Measurements from ENCODE around the gene FGD6.

The FGD6 gene

DNA sequence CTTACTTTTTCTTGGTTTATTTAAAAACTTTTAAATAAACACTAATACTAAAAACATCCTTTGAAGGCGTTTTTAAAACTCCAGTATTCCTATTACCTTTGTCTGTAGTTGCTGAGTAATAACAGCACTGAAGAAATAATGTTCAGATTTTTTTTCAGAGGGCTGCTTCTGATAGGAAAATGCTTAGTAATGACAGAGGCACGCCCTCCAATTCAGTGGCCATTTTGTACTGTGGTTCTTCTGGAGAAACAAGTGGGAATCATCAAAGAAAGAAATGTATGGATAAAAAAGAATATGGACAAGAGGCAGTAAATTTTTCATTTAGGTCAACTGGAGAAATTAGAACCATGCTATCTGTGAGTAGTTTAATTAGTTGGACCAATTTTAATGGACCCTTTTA, 13.9 kb upstream of the FGD6 start:
- DNase-seq: no peak

DNA sequence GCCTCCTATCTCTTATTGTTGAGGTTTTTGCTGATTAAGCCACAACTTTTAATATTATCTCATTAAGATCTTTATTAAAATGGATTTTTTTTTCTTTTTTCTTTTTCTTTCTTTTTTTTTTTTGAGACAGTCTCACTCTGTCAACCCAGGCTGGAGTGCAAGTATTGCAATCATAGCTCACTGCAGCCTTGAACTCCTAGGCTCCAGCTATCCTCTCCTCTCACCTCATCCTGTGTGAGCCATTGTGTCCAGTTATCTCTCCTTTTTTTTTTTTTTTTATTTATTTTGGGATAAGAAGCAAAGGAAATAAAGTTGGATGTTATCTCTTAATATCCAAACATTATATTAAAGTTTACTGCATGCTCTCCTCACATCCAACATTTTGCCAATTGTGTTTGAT, 13.0 kb upstream of the FGD6 start:
- no peak for DNase-seq

DNA sequence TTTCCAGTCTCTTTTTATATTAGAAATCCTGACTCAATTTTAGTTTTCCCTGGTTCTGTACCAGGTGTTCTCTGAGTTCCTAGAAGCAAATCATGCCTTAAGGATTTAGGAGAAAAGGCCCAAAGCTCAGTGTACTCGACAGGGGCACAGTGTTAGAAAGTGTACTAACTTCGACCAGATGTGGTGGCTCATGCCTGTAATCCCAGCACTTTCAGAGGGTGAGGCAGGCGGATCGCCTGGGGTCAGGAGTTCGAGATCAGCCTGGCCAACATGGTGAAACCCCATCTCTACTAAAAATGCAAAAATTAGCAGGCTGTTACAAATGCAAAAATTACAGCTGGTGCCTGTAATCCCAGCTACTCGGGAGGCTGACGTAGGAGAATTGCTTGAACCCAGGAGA, 12.4 kb upstream of the FGD6 start:
- DNase-seq: no peak

DNA sequence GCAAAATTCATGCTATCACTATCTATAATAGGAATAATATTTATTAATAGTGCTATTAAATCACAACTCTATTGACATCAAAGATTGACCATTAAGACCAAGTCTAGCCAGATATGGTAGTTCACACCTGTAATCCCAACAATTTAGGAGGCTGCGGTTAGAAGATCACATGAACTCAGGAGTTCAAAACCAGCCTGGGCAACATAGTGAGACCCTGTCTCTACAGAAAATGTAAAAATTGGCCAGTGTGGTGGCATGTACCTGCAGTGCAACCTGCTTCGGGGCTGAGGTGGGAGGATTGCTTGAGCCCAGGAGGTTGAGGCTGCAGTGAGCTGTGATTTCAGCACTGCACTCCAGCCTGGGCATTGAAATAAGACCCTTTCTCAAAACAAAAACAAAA, 11.3 kb upstream of the FGD6 start:
- DNase-seq: no peak

DNA sequence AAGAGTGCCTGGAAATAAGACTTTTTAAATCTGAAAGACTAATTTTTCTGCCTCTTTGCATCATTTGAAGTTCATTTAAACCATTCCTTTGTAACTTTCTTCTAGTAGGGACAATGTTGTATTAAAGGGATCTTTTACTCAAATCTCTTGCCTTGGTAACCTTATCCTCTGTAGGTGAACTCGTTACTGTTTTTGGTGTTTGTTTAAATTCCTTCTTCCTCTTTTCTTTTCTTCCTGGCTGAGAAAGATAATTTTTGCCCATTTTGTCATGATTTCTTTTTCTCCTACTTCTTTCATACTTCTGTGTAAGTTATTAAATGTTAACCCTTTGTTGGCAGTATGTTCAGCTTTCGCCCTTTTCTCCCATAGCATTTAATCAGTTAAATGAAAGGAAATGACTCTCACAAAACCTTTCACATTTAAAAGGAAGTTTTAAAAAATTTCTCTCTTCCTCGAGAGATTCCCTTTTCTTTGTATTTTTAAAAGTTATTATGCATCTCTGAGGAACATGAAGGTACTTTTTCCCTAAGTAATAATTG, 10.6 kb upstream of the FGD6 start:
- DNase-seq: no peak

DNA sequence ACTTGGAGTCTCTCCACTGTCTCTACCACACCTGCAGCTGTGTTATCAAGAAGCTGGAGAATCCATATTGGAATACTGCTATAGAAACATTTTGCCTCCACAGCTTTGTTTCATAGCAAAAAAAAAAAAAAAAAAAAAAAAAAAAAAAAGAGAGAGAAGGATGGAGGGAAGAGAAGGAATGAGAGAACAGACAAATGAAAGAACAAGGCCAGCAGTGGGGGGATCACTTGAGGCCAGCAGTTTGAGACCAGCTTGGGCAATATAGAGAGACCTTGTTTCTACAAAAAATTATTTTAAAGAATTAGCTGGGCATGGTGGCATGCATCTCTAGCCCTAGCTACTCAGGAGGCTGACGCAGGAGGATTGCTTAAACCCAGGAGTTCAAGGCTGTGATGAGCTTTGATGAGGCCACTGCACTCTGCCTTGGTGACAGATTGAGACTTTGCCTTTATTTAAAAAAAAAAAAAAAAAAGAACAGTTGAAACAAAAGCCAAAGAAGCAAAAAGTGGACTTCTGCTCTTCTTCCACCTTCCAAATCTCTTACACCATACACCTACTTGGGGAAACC, 8.5 kb upstream of the FGD6 start:
- no peak for DNase-seq

DNA sequence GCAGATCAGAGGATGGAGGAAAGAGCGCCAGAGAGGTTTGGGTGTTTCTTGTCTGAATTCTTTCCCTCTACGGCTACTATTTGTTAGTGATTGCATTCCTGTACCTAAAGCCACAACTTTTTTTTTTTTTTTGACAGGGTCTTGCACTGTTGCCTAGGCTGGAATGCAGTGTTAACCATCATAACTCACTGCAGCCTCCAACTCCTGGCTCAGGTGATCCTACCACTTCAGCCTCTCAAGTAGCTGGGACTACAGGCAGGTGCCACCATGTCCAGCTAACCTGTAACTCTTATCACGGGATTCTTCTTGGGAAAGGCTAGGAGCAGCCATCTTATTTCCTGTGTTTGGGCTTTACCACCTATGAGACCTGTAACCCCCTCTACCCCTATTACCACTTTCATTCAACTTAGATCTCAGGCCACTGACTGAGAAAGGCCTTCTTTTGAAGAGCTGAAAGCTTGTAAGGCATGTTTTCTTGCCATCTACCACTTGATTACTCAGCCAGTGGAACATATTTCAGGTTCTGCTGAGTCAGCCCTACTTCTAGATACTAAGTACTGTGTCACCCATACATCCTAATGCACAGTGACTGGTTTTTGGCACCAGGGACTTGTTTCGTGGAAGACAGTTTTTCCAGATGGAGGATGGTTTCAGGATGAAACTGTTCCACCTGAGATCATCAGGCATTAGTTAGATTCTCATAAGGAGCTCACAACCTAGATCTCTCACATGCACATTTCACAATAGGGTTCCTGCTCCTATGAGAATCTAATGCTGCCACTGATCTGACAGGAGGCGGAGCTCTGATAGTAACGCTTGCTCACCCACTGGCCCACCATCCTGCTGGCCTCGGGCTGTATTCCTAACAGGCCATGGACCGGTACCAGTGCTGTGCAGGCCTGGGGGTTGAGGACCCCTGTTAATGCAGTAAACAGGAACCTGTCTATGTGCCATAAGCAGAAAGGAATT, 7.2 kb upstream of the FGD6 start:
- DNase-seq: no peak

DNA sequence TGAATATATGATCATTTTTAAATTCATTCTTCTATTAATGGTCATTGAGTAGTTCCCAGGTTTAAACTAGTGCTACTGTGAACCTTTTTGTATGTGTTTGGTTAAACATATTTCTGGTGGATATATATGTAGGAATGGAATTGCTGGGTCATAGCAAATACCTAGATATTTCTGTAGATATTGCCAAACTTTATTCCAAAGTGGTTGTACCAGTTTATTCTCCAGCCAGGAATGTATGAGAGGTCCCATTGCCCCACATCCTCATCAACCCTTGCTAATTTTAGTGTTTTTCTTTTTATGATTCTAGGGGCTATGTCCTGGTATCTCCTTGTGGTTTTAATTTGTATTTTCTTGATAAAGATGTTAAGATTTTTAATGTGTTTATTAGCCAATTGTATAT, 3.5 kb upstream of the FGD6 start:
- no peak for DNase-seq

DNA sequence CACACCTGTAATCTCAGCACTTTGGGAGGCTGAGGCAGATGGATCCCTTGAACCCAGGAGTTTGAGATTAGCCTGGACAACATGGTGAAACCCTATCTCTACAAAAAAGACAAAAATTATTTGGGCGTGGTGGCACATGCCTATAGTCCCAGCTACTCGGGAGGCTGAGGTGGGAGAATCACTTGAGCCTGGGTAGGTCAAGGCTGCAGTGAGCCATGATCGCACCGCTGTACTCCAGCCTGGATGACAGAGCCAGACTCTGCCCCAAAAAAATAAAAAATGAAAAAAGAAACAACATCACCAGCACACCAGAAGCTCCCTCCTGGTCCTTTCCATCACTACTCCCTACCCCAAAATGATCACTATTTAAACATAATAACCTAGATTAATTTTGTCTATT, 2.9 kb upstream of the FGD6 start:
- no peak for DNase-seq

DNA sequence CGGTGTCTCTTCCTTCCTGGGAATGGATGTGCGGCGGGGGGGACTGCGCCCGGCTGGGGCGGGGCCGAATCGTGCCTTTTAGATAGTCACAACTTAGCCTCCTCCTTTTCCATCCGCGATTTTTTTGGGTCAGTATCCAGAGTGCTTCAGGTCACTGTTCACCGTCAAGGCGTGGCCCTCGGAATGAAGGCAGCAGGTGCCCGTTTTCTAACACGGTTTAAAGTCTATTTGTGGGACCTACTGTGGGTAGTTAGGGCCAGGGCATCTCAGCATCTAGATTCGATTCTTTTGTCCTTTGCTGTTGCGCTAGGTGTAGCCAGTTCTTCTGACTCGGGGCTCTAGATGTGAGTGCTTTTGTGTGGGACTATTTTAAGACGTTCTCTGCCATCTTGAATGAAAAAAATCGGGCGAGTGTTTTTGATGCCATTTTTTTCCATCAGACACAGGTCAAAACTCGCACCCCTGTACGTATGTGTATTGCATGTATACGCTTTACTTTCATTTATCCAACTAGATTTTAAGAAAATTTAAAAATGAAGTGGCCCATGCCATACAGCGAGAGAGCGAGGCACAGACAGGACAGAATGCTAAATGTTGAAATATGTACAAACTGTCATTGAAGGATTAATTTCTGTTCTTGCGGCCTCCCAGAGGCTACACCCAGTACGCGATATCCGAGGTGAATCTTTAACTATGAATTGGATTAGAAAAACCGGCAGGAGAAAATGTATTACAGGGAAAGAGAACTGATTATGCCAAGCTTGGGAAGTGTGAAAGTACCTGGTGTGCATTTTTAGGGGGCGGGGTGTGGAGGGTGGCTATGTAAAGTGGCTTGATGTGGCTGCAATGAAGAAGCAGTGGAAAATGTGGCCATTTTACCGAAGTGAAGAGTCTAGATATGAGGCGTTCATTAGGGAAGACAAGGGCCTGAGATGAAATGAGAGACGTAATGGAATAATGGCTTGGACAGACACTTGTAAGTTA, 1.2 kb upstream of the FGD6 start:
- DNase-seq: peak; percentile 8

DNA sequence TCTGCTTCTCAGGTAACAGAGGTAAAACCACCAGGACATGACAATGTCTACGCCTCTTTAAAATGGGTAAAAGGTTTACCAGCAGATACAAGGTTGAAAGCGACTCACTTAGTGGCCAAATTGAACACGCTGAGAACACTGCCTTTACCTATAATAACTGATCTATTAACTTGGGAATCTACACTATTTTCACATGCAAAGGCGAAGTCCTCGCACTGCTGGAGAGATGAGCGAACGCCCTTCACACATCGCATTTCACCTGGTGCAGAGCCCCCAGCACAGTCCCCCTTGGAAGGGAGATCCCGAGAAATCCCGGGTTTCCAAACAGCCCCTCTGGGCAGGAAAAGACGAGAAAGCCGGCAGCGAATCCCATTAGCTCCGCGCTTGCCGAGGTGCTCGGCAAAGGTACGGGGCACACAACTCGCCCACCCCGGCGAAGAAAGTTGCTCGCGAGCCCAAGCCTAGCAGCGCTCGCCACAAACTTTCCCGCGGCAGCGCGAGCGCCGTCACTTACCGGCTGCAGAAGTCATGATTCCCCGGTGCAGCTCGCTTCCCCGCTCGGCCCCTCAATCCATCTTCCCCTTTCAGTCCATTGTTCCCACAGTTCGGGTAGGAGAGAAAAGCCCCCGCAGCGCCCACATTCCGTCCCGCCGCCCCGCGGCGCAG, 423 bp downstream of the FGD6 start:
- DNase-seq: no peak

DNA sequence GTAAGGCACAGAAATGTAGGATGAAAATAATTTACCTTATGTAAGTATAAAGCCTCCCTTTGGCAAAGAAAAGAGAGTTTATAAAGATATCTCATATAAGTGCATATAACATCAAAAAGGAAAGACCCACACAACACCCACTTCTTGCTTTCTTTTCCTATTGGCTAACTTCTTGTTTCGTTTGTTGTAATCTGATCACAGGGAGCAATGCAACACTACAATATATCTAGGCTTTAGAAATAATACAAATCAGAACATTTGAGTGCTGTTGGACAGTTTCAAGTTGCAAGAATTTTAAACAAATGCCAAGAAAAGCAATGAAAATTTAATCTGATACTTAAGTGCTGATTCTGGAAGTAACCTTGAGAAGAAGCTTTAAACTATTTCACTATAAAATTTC, 1.3 kb downstream of the FGD6 start:
- no peak for DNase-seq

DNA sequence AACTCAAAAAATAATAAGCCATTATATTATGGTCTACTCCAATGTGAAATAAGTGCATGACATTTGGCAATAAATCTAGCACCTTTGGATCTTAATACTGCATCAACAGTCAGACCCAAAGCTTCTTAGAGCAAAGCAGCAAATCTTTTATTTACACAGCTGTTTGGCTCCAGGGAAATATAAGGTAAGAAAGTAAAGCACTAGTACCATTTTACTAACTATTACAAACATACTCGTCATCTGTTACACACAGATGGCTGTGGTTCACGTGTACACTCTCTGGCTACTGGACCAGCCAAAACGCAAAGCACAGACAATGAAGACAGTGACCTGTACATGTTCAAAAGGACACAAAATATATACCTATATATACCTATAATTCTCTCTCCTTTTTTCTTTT, 2.8 kb downstream of the FGD6 start:
- no peak for DNase-seq

DNA sequence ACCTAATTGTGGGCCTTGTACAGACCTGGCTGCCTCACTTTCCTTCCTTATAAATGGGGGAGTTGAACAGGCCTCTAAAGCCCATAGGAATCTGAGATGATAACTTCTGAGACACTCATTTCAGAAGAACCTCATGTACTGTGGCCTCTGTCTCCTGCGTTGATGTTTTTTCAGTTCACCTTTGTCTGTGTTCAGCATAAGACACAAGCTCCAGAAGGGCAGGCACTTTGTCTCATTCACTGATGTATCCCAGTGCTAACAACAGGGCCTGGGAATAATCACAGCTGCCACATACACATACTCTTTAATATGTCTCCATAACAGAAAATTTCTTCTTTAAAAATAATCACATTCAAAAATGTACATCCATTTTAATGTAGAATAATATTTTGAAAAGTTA, 3.3 kb downstream of the FGD6 start:
- no peak for DNase-seq

DNA sequence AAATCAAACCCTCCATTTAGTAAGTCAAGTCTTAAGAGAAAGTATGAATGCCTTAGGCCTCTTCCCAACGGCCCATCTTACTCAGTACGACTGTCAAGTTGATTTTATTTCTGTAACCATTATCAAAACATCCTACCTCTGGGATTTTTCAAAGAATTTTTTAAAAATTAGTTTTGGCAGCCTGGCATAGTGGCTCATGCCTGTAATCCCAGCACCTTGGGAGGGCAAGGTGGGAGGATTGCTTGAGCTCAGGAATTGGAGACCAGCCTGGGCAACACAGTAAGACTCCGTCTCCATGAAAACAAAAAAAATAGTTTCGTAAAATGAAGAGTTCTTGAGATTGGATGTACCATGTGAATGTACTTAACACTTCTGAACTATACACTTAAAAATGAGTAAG, 4.1 kb downstream of the FGD6 start:
- no peak for DNase-seq

DNA sequence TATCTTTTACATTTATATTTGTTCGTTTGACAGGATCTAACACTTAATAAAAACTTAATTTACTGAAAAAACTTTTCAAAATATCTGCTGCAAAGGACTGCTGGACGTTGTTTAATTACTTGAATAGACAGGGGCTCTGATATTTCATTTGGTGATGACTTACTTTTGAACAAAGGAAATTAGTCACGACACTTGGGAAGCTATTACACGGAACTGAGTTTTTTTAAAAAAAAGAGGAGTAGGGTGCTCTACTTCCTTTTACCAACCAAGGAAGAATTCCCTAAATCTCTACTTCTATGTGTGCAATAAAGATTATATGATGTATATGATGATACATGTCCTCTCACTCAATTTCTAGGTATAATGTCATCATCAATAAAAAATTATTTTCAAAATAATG, 4.7 kb downstream of the FGD6 start:
- DNase-seq: no peak

DNA sequence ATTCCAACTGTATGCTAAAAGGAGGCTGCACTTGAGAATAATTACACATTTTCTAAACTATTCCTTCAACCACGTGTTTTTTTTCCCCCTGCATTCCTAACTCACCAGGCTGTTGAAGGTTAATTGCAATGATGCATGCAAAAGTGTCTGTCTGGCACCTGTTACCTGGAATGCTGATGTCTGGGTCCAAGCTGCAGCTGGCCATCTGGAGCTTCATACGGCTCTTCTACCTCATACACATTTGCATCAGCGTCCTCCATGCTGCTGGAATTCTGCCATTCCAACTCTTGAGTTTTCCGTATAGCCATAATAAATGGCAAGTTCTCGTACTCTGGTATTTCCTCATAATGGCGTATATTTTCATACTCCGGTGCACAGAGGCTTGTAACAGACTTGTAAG, 8.6 kb downstream of the FGD6 start:
- no peak for DNase-seq

DNA sequence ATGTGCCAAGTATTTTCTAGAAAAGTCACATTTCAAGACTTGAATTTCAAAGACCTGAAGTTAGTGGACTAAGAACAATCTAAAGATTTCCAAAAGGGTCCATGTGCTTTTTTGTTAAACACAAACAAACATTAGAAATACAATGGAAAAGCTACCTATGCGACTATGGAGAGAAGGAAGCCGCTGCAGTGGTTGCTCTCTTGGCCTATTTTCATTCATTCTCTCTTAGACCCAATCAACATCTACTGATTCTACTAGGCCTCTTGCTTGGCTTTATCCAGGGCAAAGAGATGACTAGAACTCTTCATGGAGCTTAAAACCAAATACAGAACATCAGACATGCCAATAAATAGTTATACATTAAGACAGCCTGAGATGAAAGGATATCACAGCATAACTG, 9.9 kb downstream of the FGD6 start:
- no peak for DNase-seq

DNA sequence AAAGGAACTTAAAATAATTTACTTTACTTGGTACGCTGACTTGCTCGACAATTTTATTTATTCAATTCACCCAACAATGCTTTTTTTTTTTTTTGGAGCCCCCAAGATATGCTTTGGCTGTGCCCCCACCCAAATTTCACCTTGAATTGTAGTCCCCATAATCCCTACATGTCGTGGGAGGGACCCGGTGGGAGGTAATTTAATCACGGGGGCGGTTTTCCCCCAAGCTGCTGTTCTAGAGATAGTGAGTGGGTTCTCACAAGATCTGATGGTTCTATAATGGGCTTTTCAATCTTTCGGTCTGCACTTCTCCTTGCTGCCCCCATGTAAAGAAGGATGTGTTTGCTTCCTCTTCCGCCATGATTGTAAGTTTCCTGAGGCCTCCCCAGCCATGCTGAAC, 10.4 kb downstream of the FGD6 start:
- no peak for DNase-seq

DNA sequence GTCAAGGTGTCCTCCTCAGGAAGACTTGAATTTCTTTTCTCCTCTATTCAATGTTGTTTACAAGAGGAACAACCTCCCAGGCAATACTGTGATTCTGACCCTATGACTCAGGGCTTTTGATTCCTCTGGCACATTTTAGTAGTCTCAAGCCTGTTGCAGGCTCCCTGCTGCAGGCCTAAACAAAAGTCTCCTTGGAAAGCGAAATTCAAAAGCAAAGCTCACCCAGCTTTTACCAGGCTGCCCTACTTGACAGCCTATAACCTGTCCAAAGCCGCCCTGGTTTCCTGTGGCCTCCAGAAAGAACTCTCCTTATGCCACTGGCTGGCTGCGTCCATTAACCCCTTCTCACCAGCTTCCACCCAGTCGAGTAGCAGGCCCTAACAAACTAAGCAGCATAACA, 11.6 kb downstream of the FGD6 start:
- no peak for DNase-seq

DNA sequence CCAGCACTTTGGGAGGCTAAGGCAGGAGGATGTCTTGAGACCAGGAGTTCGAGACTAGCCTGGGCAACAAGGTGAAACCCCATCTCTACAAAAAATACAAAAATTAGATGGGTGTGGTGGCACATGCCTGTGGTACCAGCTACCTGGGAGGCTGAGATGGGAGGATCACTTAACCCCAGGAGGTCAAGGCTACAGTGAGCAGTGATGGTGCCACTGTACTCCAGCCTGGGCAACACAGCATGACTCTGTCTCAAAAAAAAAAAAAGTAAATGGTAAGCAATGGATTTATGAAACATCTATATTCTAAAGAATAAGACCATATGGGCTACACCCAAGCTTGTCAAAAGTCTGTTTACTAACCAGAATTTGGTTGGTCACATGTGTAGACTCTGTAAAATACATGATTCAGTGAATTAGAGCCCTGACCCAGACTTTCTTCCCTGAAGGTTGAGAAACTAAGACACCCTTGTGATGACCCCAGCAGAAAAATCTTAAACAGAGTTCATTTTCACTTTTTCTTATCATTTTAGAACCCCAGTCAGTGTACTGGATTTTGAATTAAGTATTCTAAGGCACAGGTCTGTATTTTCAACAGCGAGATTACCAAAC, 12.1 kb downstream of the FGD6 start:
- no peak for DNase-seq

All from effector CD4-positive, alpha-beta T cell (primary cell).